Left lung (tissue), 10 donors: ENCODE measurements around the gene SUB1. TPM values are rescaled to one million over a fixed set of nuclear protein-coding genes. Genes with fewer than 3 reads are reported as not detected.
"Not testable (repeated sequence)": the region's sequence is repeated elsewhere in the genome, so short reads cannot be mapped to it uniquely, and the experiment has no call there.

ENCODE experiments used
- ATAC-seq: fragments of 200-7000 bp; cut with Tn5 transposase; one replicate; pipeline ENCODE4 v1.9.1; 2020; ENCODE audit warnings: moderate library complexity
- DNase-seq, 4 donors: peaks; one replicate each; pipeline ENCODE4 v3.0.0-alpha.2; 2013 to 2020
- H3K27ac ChIP-seq, 2 donors: fragments of 200-600 bp; sonication (generic) in 1 of 2; one replicate each; pipeline versions ENCODE4 v1.5.0 to v1.8.0; 2020 to 2021
- H3K27me3 ChIP-seq, 2 donors: fragments of 200-600 bp; sonication (generic) in 1 of 2; one replicate each; pipeline versions ENCODE4 v1.5.0 to v1.8.0; 2020 to 2021
- H3K36me3 ChIP-seq, 2 donors: fragments of 200-600 bp; sonication (generic) in 1 of 2; one replicate each; pipeline versions ENCODE4 v1.5.0 to v1.8.0; 2020 to 2021
- H3K4me1 ChIP-seq, 2 donors: fragments of 200-600 bp; one replicate each; pipeline ENCODE4 v1.8.0; 2021
- H3K4me3 ChIP-seq, 2 donors: fragments of 200-600 bp; sonication (generic) in 1 of 2; one replicate each; pipeline versions ENCODE4 v1.5.0 to v1.8.0; 2020 to 2021; ENCODE audit warnings: mild to moderate bottlenecking in 1 of 2
- H3K9me3 ChIP-seq, 2 donors: fragments of 200-600 bp; sonication (generic) in 1 of 2; one replicate each; pipeline versions ENCODE4 v1.5.0 to v1.8.0; 2020 to 2021
- intact Hi-C, 2 donors: fragments of 100-400 bp; cut with DNase I; formaldehyde crosslinking; loops; one replicate each; pipeline versions ENCODE4 v1.11.2 to v1.14.2; 2022
- polyA plus RNA-seq, 6 donors: library from polyadenylated mRNA; unstranded; fragments of 120-200 nt; gene quantifications; one replicate each; pipeline ENCODE4 v1.2.1, GENCODE V29; 2013; ENCODE audit not compliant: insufficient read length in 6 of 6
- total RNA-seq, 2 donors: library from RNA; stranded (reverse); fragmentation: NEBNext Ultra II Directional; extraction: Animal tissue kit (Norgen Biotek cat#: 25700); gene quantifications; one replicate each; pipeline ENCODE4 v1.2.1, GENCODE V29; 2021
- TF ChIP-seq, protein P1 (sequence below), 2 donors: fragments of 200-600 bp; sonication (generic) in 1 of 2; IDR thresholded peaks; one replicate each; pipeline versions ENCODE4 v1.5.0 to v1.8.0; 2021; ENCODE audit warnings: antibody characterized with exemption in 2 of 2
- donor health status: DM: no; HTN: yes; CAD: no.
- donor health status: DM: no; HTN: no; CAD: no.

Gene SUB1
- total and polyA plus RNA-seq, 8 donors: 166 to 289 (median 256) TPM

- ATAC-seq: no peak
- Histone ChIP-seq H3K27ac (no peak overlapping the region), H3K27me3 (no peaks in the 10 kb centered on the region), H3K9me3 (no peaks in the 10 kb centered on the region), H3K4me1 (peaks cover 0 to 6% of the 10 kb centered on the region in 2 donors), H3K4me3 (no peak overlapping the region), H3K36me3 (no peaks in the 10 kb centered on the region)
- intact Hi-C loops: no loop called here
- TF ChIP-seq, protein P1, sequence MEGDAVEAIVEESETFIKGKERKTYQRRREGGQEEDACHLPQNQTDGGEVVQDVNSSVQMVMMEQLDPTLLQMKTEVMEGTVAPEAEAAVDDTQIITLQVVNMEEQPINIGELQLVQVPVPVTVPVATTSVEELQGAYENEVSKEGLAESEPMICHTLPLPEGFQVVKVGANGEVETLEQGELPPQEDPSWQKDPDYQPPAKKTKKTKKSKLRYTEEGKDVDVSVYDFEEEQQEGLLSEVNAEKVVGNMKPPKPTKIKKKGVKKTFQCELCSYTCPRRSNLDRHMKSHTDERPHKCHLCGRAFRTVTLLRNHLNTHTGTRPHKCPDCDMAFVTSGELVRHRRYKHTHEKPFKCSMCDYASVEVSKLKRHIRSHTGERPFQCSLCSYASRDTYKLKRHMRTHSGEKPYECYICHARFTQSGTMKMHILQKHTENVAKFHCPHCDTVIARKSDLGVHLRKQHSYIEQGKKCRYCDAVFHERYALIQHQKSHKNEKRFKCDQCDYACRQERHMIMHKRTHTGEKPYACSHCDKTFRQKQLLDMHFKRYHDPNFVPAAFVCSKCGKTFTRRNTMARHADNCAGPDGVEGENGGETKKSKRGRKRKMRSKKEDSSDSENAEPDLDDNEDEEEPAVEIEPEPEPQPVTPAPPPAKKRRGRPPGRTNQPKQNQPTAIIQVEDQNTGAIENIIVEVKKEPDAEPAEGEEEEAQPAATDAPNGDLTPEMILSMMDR (IDR thresholded peaks at IDR 0.05): no peak
- DNase-seq: no peak
These were observed 40.1 kb upstream of the SUB1 start for GRCh38 chr5:32545102-32545800.

GRCh38 chr5:32551194-32551593, 34.2 kb upstream of the SUB1 start:
- peaks cover 0 to 7% of the 10 kb centered on the region in 2 donors for H3K4me1 ChIP-seq
- no peaks in the 10 kb centered on the region for H3K27me3 ChIP-seq
- H3K9me3 ChIP-seq: no peaks in the 10 kb centered on the region
- intact Hi-C loops: no loop called here
- no peak overlapping the region for H3K27ac ChIP-seq
- TF ChIP-seq, protein P1 (IDR thresholded peaks at IDR 0.05): no peak
- ATAC-seq (no peak), DNase-seq (no peak)
- H3K4me3 ChIP-seq: no peak overlapping the region
- H3K36me3 ChIP-seq: no peaks in the 10 kb centered on the region

- no peak overlapping the region for H3K27ac ChIP-seq
- no peaks in the 10 kb centered on the region for H3K36me3 ChIP-seq
- TF ChIP-seq, protein P1 (IDR thresholded peaks at IDR 0.05): no peak
- H3K27me3 ChIP-seq: no peaks in the 10 kb centered on the region
- DNase-seq: no peak
- intact Hi-C loops: no loop called here
- peaks cover 0 to 7% of the 10 kb centered on the region in 2 donors for H3K4me1 ChIP-seq
- ATAC-seq: no peak
- no peak overlapping the region for H3K4me3 ChIP-seq
- no peaks in the 10 kb centered on the region for H3K9me3 ChIP-seq
These were observed 33.5 kb upstream of the SUB1 start for GRCh38 chr5:32551865-32552264.

- H3K36me3 ChIP-seq, H3K4me3 ChIP-seq, H3K27me3 ChIP-seq, DNase-seq, H3K27ac ChIP-seq, ATAC-seq, intact Hi-C loops, H3K4me1 ChIP-seq, H3K9me3 ChIP-seq: not testable (repeated sequence)
These were observed 32.9 kb upstream of the SUB1 start for GRCh38 chr5:32552491-32552890.

- TF ChIP-seq, protein P1 (IDR thresholded peaks at IDR 0.05): no peak
- Histone ChIP-seq H3K4me3 (no peak overlapping the region), H3K36me3 (no peaks in the 10 kb centered on the region), H3K27me3 (no peaks in the 10 kb centered on the region), H3K9me3 (no peaks in the 10 kb centered on the region), H3K4me1 (peaks cover 0 to 7% of the 10 kb centered on the region in 2 donors), H3K27ac (no peak overlapping the region)
- intact Hi-C loops: no loop called here
- DNase-seq (no peak), ATAC-seq (no peak)
These were observed 32.4 kb upstream of the SUB1 start for GRCh38 chr5:32552936-32553335.

DNA sequence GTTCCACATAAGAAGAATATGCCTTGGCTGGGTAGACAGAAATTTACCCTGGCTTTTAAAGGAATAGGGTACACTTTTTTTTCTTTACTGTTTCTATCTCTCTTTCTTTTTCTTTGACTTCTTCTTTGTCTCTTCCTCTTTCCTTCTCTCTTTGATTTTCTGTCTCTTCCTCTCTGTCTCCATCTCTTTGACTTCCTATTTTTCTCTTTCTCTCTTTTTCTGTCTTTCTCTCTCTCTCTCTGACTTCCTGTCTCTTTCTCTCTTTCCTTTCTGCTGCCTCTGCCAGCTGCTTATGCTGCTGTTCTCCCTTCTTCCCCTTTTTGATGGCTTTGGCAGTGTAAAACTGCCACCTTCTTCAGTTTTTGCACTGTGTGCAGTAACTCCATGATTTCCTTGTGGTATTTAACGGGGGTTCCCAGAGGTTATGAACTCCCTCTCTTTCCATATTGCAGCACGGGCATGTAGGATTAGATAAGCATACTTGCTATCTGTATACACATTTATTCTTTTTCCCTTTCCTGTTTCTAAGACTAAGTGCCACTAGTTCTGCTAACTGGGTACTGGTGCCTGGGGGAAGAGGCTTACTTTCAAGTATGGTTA, 31.1 kb upstream of the SUB1 start:
- H3K4me1 ChIP-seq, ATAC-seq, DNase-seq, H3K36me3 ChIP-seq, H3K27ac ChIP-seq, H3K4me3 ChIP-seq, H3K9me3 ChIP-seq, H3K27me3 ChIP-seq, intact Hi-C loops: not testable (repeated sequence)

GRCh38 chr5:32556543-32556942, 28.8 kb upstream of the SUB1 start:
- H3K27ac ChIP-seq, H3K4me1 ChIP-seq, H3K27me3 ChIP-seq, H3K9me3 ChIP-seq, H3K36me3 ChIP-seq, H3K4me3 ChIP-seq, ATAC-seq, intact Hi-C loops, DNase-seq: not testable (repeated sequence)
